Fibroblast of villous mesenchyme (primary cell): ENCODE measurements around the gene TM4SF1. TPM values are rescaled to one million over a fixed set of nuclear protein-coding genes. Genes with fewer than 3 reads are reported as not detected.

Source experiments
- DNase-seq: peaks from one replicate; pipeline ENCODE4 v3.0.0-alpha.2; 2010; ENCODE audit warnings: low read depth
- H3K4me3 ChIP-seq: 2 replicates; pipeline ENCODE4 v1.5.1; 2011; ENCODE audit warnings: low read depth, mild to moderate bottlenecking, low read length
- total RNA-seq: library from RNA; depleted of rRNA; stranded (reverse); fragments of >200 nt; gene quantifications from 2 replicates; pipeline ENCODE4 v1.2.3, GENCODE V29; 2012
- TF ChIP-seq, protein P1 (sequence below): IDR thresholded peaks from 2 replicates; pipeline ENCODE4 v1.5.1; 2012; ENCODE audit warnings: low read depth, mild to moderate bottlenecking, low read length; ENCODE audit not compliant: insufficient read depth

TM4SF1 gene
- total RNA-seq, 1 donor = 80.3 TPM

DNA sequence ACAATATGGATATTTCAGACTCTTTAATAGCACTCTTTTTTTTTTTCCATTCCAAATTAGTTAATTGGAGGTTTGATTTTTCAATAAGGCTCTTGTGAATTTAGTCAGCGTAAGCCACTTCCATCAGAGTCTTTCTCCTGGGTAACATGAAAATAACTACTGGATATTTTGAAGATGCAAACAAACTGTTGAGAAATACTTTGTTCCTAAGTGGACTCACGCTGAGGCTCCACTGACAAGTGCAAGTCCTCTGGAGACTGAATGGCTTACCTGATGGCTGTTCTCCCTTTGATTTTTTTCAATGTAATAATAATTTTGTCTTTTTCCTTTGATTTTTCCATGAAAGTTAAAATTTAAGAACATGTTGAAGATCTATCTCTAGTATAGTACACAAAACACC lies 26.0 kb upstream of the TM4SF1 start:
- no peak overlapping the region for H3K4me3 ChIP-seq
- DNase-seq = no peak
- TF ChIP-seq, protein P1, sequence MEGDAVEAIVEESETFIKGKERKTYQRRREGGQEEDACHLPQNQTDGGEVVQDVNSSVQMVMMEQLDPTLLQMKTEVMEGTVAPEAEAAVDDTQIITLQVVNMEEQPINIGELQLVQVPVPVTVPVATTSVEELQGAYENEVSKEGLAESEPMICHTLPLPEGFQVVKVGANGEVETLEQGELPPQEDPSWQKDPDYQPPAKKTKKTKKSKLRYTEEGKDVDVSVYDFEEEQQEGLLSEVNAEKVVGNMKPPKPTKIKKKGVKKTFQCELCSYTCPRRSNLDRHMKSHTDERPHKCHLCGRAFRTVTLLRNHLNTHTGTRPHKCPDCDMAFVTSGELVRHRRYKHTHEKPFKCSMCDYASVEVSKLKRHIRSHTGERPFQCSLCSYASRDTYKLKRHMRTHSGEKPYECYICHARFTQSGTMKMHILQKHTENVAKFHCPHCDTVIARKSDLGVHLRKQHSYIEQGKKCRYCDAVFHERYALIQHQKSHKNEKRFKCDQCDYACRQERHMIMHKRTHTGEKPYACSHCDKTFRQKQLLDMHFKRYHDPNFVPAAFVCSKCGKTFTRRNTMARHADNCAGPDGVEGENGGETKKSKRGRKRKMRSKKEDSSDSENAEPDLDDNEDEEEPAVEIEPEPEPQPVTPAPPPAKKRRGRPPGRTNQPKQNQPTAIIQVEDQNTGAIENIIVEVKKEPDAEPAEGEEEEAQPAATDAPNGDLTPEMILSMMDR = no peak

DNA sequence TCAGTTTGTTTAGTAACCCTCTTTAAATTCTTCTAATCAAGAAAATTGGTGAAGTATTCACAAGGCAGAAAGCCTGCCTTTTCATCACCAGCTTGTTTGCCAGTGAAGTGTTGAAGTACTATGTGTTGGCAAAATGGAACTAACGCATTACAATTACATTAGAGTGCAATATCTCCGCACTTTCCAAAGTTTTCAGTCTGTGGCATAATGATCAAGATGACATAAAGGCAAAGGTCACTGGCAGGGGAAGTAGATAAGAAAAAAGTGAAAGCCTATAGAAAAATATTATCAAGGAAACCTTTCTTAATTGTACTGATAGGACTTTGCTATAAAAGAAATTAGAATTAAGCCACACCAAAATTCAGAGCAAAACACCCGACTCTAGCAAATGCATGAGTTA lies 25.0 kb upstream of the TM4SF1 start:
- DNase-seq = no peak
- TF ChIP-seq, protein P1 = no peak
- no peak overlapping the region for H3K4me3 ChIP-seq

DNA sequence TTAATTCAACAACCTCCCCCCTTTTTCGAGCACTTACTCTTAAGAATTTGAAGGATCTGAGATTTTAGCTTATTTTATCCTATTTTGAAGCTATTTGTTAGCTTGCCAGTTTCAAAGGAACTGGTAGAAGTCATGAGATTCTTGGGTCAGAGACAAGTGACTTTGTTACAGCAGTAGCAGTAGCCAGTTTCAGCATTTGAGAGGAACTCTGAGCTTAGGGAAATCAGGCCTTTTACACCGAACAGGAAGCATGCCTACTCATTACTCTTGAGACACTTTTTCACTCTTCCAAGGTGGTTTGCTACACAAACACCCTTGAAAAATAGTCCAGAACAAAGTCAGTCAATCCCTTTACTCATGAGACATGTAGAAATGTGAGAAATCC lies 24.5 kb upstream of the TM4SF1 start:
- H3K4me3 ChIP-seq = no peak overlapping the region
- DNase-seq = no peak
- TF ChIP-seq, protein P1 = no peak

DNA sequence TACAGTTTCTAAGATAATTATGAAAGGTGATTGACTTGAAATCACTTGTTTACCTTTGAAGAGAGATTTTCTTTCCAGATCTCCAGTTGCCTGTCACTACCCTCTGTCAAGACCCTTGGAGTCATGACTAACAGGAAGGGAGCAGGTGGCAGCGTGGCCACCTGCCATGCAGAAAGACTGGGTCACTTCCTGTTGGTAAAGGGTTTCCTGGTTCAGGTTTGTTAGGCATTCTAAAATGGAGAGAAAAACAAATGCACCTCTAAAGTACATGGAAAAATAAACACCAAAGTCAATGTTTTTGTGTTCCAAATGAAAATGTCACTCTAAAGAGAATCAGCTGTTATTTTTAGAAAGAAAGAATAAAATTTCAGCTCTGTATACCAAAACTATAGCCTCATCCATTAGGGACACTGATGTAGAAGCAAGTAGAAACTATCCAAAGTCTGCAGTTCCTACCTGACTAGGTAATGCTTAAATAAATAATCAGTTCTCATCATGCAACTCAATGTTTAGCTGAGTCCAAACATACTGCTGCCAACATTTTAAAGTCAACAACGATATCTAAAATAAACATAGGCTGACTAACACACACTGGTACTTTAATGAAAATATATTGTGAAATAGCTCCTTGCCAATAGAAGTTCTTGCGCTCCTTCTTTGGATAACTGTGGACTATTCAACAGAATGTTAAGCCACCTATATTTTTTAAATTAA lies 23.9 kb upstream of the TM4SF1 start:
- TF ChIP-seq, protein P1 = no peak
- DNase-seq = peak; percentile 82

DNA sequence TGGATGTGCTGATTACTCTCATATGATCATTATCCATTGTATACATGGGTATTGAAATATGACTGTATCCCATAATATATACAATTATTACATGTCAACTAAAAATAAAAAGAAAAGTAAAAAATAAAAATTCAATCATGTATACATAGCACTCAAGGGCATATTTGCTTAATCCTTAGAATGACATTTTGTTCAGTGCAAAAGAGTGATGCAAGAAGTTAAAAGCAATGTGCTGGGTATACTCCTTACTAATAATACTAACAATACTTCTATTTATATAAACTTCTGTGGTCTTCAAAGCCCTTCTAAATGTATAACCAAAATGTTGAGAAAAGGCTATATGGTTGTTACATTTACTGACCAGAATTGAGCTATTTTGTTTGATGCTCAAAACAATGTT lies 23.2 kb upstream of the TM4SF1 start:
- no peak overlapping the region for H3K4me3 ChIP-seq
- TF ChIP-seq, protein P1 = no peak
- DNase-seq = no peak

More for the DNA sequence above, 23.9 kb upstream of the TM4SF1 start:
- no peak overlapping the region for H3K4me3 ChIP-seq

DNA sequence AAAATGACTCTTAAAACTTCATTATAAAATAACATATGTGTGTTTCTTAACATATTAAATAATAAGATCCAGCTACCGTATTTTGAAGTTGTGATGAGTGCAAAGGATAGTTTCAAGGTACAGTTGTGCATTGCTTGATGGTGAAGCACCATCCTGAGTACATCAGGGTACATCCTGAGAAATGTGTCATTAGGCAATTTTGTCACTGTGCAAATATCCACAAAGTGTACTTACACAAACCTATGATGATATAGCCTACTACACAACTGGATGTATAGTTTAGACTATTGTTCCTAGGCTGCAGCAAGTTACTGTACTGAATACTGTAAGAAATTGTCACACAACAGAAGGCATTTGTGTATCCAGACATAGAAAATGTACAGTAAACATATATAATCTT lies 20.8 kb upstream of the TM4SF1 start:
- DNase-seq = no peak
- TF ChIP-seq, protein P1 = no peak
- H3K4me3 ChIP-seq = no peak overlapping the region

DNA sequence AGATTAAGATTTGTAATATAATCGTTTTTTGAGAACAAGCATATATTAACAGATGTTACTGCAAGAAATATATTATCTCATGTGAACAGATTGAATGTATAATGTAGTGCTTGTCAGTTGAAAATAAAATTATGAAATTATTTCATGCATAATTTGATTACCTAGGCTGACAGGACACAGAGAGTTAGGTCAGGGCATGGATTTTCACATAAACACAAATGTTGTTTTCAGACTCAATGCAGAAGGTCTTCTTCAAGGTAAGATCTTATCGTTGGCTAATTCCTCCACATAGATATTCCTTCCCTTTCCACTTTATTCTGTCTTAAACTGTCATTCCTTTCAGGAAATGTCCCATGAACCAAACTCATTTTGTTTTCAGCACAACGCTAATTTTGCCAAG lies 20.1 kb upstream of the TM4SF1 start:
- no peak overlapping the region for H3K4me3 ChIP-seq
- no peak for DNase-seq
- TF ChIP-seq, protein P1 = no peak
